Amniotic epithelial cell (primary cell): Measurements from ENCODE around the gene AJAP1.

ENCODE experiments used
- DNase-seq: peaks from one replicate; pipeline ENCODE4 v3.0.0-alpha.2; 2010; ENCODE audit warnings: low read depth

AJAP1 gene

DNA sequence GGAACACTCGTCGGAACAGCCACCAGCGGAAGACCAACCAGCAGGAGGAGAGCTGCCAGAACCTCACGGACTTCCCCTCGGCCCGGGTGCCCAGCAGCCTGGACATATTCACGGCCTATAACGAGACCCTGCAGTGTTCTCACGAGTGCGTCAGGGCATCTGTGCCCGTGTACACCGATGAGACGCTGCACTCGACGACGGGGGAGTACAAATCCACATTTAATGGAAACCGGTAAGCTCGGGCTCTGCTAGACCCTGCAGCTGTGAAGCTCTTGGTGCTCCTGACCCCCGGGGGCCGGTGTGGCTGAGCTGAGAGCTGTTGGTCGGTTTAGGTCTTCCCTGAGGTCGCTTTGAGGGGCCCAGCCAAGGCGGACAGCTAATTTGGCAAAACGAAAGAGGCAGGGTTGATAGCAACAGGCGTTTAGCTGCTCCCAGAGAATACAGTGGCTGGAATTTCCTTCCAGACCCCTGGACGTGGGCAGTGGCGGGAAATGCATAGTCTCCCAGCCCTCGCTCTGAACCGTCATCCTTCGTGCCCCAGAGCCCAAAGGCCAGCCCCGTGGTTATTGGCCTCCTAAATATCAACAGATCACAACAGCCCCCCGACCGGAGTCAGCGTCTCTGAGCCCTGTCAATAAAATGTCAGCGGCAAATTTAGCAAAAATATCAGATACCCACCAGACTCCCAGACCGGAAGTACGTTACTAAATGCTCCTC is 118.0 kb downstream of the AJAP1 start:
- no peak for DNase-seq

- no peak for DNase-seq
Measured at GRCh38 chr1:4773226-4773625, 118.8 kb downstream of the AJAP1 start.

DNA sequence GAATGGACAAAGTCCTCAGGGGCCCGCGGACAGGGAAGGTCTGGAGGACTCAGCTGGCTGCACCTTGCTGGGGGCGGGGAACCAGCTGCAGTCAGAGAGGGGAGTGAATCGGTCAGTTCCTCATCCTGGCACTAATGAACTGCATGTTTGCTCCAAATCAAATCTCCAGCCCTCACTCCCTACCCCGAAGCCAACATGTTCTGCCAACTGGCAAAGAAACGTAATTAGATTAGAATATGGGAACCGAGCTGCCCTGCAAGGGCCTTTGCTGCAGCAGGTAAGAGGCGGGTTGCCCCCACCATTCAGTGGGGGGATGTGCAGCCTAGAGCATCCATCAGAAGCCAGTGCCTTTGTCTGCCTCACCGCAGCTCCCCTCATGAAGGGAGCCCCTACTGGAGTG is 121.1 kb downstream of the AJAP1 start:
- no peak for DNase-seq

- DNase-seq, result no peak
Measured at GRCh38 chr1:4778056-4778455, 123.6 kb downstream of the AJAP1 start.

DNA sequence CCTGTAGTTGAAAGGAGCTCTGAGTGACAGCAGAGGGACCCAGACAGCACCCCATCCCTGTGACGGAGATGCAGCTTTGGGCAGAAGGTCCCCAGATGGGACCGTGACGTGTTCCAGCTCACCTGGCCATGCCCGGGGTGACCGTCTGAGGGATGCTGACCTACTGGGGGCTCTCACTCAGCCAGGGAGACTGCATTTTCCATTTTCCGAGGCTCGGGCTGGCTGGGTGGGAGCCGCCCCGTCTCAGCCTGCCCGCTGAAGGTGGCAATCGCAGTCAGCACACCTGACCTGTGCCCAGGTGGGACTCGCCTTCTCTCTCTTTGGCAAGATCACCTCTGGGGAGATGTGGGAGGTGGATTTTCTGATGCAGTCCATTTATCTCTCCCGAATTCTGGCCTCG is 127.2 kb downstream of the AJAP1 start:
- no peak for DNase-seq

DNA sequence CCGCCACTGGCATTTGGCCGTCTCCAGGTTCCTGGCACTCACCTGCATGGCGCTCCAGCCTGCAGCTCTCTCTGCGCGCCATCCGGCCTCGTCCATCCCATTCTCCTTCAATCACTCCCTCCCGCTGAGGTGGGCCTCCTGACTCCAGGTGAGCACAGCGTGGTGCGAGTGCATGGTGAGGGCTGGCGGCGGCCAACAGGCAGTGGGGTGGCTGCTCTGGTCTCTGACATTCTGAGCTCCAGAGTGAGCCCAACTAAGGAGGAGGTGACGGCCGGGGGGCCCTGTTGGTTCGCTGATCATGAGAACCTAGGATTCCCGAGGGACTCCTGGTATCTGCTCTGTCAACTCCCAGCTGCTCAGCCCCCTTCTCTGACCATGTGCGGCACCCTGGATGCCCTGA is 130.4 kb downstream of the AJAP1 start:
- no peak for DNase-seq

DNA sequence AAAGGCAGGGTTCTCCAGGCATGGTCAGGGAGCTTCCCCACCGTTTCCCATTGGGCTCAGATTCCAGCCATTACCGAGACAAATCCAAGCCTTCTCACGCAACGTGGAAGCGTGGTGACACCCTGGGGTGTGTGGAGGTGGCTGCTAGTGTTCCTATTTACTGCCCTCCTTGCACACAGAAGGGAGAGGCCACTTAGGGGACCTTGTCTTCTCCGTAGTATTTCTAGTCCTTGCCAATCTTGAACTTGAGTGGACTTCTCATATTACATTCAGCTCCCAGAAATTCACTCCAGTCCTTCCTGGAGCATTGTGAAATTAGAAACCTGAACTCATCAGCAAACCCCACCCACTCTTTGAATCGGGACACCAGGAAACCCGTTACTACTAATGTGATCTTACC is 131.6 kb downstream of the AJAP1 start:
- no peak for DNase-seq

GRCh38 chr1:4787551-4787950 is 133.1 kb downstream of the AJAP1 start:
- no peak for DNase-seq

DNA sequence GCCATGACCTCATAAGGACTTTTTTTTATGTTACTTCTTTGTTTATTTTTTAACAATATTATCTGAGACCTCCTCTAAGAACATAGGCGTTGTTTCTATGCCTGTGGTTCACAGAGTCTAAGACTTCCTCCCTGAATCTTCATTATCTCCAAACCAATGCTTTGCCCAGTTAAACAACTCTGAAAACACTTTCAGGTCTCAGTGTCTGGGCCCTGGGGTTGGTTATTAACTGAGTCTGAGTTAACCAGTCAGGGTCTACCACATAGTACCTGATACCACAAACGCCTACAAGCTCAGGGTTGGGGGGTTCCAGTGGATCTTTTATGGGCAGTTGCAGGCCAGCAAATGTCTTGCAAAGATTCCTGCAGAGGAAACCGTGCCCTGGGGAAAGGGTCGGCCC is 138.2 kb downstream of the AJAP1 start:
- no peak for DNase-seq

GRCh38 chr1:4794020-4794780 is 139.8 kb downstream of the AJAP1 start:
- DNase-seq, result no peak

DNA sequence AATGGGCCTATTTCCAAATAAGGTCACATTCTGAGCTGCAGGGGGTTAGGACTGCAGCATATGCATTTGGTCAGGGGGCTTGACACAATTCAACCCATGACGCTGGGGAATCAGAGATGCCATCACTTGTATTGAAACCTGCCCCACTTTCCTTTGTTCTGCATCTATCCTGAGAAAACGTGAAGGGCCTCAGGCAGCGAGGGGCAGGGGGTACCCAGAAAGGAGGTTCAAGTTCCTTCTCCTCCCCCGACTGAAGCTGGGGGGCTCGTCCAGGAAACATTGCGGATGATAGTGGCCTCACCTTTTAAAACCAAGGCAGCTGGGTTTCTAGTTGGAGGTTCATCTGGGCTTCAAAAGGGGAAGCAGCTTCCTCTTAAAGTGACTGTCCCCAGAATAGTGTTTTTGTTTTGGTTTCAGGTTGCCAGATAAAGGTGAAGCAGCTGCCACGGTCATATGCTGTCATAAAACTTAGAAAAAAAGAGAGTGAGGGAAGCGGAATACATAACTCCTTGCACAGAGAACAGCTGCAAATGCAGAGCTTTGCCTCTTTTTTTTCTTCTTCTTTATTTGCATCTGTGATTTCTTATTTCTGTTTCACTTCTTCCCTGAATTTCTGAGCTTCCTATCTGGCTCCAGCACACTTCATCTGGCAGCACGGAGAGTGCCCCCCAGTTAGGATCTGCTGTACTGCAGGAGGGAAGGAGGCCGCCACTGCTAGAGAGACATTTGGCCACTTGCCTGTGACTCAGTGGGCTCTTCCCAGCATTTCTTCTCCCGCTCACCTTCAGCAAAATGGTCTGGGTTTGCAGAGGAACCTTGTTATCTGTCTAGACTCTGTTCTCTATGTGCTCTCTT is 142.0 kb downstream of the AJAP1 start:
- DNase-seq, result no peak

DNA sequence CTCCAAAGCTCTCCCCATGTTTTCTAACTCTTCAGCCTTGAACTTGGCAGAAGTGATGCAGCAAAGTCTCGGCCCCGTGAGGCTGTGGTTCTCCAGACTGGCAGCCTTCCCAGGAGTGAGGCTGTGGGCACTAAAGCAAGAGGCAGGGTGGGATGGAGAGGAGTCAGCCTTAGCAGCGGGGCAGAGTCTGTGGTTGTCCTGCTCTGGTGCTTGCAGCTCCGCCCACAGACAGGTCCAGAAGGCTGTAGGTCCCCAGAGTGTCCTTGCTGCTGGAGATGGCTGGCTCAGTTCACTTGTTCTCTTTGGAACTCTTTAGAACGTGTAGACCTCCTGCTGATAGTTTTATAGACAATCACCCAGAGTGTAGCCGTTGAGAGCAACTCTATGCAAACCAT is 142.6 kb downstream of the AJAP1 start:
- no peak for DNase-seq

DNA sequence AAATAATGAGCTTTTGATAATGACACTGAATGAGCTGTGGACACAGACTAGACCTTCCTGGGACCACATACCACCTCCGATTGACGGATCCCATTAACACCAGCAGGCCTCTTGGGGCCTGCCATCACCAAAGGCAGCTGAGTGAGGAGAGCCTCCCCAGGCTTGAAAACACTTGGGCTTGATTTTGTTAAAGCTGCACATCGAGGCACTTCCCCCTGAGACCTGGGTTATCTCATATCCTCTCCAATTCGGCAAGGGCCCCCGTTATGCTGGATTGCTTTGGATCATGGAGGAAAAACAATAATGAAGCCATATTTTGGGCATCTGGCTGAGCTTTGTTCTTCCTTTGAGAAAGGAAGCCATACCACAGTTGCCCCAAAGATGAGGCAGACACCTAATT is 143.0 kb downstream of the AJAP1 start:
- no peak for DNase-seq

GRCh38 chr1:4801192-4801924 is 146.9 kb downstream of the AJAP1 start:
- DNase-seq, result no peak

DNA sequence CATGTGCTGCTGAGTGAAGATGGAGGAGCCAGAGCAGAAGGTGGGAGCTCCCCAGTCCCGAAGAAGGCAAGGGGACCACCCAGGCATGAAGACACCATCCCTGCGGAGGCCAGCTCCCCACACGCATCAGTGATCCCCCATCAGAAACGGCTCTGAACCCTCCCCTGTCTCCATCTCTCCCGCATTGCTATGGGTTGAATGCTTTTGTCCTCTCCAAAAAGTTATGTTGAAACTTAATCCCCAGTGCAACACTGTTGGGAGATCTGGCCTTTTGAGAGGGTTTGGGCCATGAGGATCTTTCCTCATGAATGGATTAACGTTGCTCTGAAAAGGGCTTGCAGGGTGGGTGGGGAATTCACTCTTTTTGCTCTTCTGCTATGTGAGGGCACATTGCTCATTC is 147.6 kb downstream of the AJAP1 start:
- no peak for DNase-seq

GRCh38 chr1:4803335-4803734 is 148.9 kb downstream of the AJAP1 start:
- DNase-seq, result no peak

GRCh38 chr1:4805987-4806386 is 151.6 kb downstream of the AJAP1 start:
- no peak for DNase-seq

DNA sequence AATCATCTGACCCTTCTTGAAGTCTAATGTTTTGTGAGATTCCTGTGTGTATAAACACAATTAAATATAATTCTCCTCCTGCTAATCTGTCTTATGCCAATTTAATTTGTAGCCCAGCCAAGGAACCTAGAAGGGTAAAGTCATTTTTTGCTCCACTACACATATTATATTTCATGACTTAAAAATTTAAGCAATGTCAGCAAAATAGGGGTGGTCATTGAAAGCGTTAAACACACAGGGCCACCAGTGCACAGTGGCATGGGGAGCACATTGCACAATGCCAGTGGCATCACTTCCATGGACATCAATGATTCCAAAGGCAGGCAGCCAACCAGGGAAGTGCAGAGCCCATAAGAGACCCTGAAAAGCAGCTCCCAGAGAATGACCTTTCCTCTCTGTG is 166.1 kb downstream of the AJAP1 start:
- no peak for DNase-seq

- DNase-seq, result no peak
Measured at GRCh38 chr1:4825800-4826450, 171.5 kb downstream of the AJAP1 start.

DNA sequence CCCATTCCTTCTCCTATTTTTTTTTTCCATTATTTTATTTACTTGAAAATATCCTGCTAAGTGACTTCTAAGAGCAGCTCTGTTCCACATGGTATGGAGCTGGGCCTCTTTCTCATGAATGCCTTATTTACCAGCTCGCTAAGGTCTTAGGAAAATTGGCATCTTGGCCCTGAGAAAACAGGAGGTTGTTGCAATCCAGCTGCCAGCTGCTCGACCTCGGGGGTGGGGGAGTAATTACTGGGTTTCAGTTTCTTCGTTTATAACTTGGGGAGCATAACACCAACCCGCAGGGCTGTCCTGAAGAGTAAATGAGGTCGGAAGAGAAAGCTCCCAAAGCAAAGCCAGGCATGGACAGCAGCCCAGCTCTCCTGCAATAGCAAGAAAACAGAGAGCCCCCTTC is 176.3 kb downstream of the AJAP1 start:
- no peak for DNase-seq

DNA sequence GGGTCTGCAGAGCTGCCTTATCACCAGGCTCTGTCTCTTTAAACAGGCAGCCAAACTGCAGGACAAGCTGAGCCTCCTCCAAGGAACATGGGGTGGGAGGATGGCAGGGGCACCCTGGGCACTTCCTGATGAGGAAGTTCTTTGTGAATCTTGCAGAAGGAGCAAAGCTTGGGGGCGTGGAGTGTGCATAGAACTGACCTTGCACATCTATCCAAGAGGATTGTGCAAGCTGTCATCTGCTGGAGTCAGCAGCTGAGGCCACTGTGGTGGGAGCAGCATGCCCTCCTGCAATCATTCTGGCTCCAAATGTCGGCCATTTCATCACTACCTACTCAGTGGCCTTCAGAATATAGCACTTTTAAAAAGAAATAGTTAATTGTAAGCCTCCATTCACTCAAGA is 182.2 kb downstream of the AJAP1 start:
- DNase-seq, result no peak
